ENCODE measurements around the gene GYS2.

The GYS2 gene

GRCh38 chr12:21551841-21552465 is 52.7 kb downstream of the GYS2 start:
- Histone ChIP-seq H3K27ac (ENCODE audit: low read depth, low read length) (no peak overlapping the region), H2AK5ac (ENCODE audit: low read length) (no peak overlapping the region), H3K18ac (ENCODE audit: low read length) (no peak overlapping the region), H3K23ac (ENCODE audit: low read length) (no peak overlapping the region), H3K4me1 (ENCODE audit: control insufficient read depth, low read depth, low read length) (no peaks in the 10 kb centered on the region), H4K5ac (ENCODE audit: low read length) (no peak overlapping the region), H3K79me1 (ENCODE audit: low read length) (no peaks in the 10 kb centered on the region), H3K36me3 (ENCODE audit: control insufficient read depth, insufficient read depth, low read length) (no peaks in the 10 kb centered on the region), H2BK15ac (replicated peaks; ENCODE audit: low read depth) (no peak overlapping the region), H2BK5ac (ENCODE audit: low read length) (no peak overlapping the region), H4K8ac (ENCODE audit: low read depth, low read length) (no peak overlapping the region), H3K9ac (ENCODE audit: low read length) (no peak overlapping the region), H3K4me2 (ENCODE audit: low read length) (no peak overlapping the region), H3K79me2 (ENCODE audit: control insufficient read depth, insufficient read depth, low read length) (no peaks in the 10 kb centered on the region), H2BK120ac (ENCODE audit: low read depth, low read length) (no peak overlapping the region), H3K27me3 (ENCODE audit: insufficient read depth, low read length, poor library complexity) (no peaks in the 10 kb centered on the region), H3K56ac (ENCODE audit: low read length) (no peak overlapping the region), H3K4ac (ENCODE audit: low read depth, low read length) (no peak overlapping the region), H3K4me3 (ENCODE audit: low read length) (no peak overlapping the region)
- no peak for DNase-seq
- WGBS (ENCODE audit: extremely low coverage, insufficient coverage, low lambda C conversion rate), result no CpG with 5 or more reads among the region's 4 CpGs

DNA sequence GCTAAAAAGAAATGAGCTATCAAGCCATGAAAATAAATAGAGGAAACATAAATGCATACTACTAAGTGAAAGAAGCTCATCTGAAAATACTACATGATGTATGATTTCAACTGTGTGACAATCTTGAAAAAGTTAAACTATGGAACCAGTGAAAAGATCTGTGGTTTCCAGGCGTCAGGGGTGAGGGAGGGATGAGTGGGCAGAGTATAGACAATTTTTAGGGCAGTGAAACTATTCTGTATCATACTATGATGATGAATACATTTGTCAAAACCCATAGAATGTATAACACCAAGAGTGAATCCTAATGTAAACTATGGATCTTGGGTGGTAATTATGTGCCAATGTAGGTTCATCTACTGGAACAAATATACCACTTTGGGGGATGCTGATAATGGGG is 57.2 kb downstream of the GYS2 start:
- WGBS (ENCODE audit: extremely low coverage, insufficient coverage, low lambda C conversion rate), result no CpG with 5 or more reads among the region's 1 CpG

GRCh38 chr12:21546716-21547115 is 57.9 kb downstream of the GYS2 start:
- Histone ChIP-seq H2BK5ac (ENCODE audit: low read length) (no peak overlapping the region), H3K79me2 (ENCODE audit: control insufficient read depth, insufficient read depth, low read length) (no peaks in the 10 kb centered on the region), H3K4ac (ENCODE audit: low read depth, low read length) (no peak overlapping the region), H2AK5ac (ENCODE audit: low read length) (no peak overlapping the region), H3K4me3 (ENCODE audit: low read length) (no peak overlapping the region), H3K4me1 (ENCODE audit: control insufficient read depth, low read depth, low read length) (no peaks in the 10 kb centered on the region), H3K23ac (ENCODE audit: low read length) (no peak overlapping the region), H3K27me3 (ENCODE audit: insufficient read depth, low read length, poor library complexity) (no peaks in the 10 kb centered on the region), H3K56ac (ENCODE audit: low read length) (no peak overlapping the region), H2BK15ac (replicated peaks; ENCODE audit: low read depth) (no peak overlapping the region), H3K9ac (ENCODE audit: low read length) (no peak overlapping the region), H2BK120ac (ENCODE audit: low read depth, low read length) (no peak overlapping the region), H3K18ac (ENCODE audit: low read length) (no peak overlapping the region), H3K4me2 (ENCODE audit: low read length) (no peak overlapping the region), H3K27ac (ENCODE audit: low read depth, low read length) (no peak overlapping the region), H3K36me3 (ENCODE audit: control insufficient read depth, insufficient read depth, low read length) (no peaks in the 10 kb centered on the region), H3K79me1 (ENCODE audit: low read length) (no peaks in the 10 kb centered on the region), H4K5ac (ENCODE audit: low read length) (no peak overlapping the region), H4K8ac (ENCODE audit: low read depth, low read length) (no peak overlapping the region)
- peak; percentile 75 for DNase-seq
- no CpG with 5 or more reads among the region's 1 CpG for WGBS (ENCODE audit: extremely low coverage, insufficient coverage, low lambda C conversion rate)

More for the DNA sequence above, 57.2 kb downstream of the GYS2 start:
- DNase-seq, result no peak
- no peak overlapping the region for H3K4ac ChIP-seq (ENCODE audit: low read depth, low read length)
- no peak overlapping the region for H4K8ac ChIP-seq (ENCODE audit: low read depth, low read length)
- H3K23ac ChIP-seq (ENCODE audit: low read length), result no peak overlapping the region
- H3K4me1 ChIP-seq (ENCODE audit: control insufficient read depth, low read depth, low read length), result no peaks in the 10 kb centered on the region
- H3K27ac ChIP-seq (ENCODE audit: low read depth, low read length), result no peak overlapping the region
- H2BK120ac ChIP-seq (ENCODE audit: low read depth, low read length), result no peak overlapping the region
- H2BK5ac ChIP-seq (ENCODE audit: low read length), result no peak overlapping the region
- H4K5ac ChIP-seq (ENCODE audit: low read length), result no peak overlapping the region
- H3K18ac ChIP-seq (ENCODE audit: low read length), result no peak overlapping the region
- H3K9ac ChIP-seq (ENCODE audit: low read length), result no peak overlapping the region
- no peaks in the 10 kb centered on the region for H3K36me3 ChIP-seq (ENCODE audit: control insufficient read depth, insufficient read depth, low read length)
- H3K79me2 ChIP-seq (ENCODE audit: control insufficient read depth, insufficient read depth, low read length), result no peaks in the 10 kb centered on the region
- no peaks in the 10 kb centered on the region for H3K79me1 ChIP-seq (ENCODE audit: low read length)
- no peaks in the 10 kb centered on the region for H3K27me3 ChIP-seq (ENCODE audit: insufficient read depth, low read length, poor library complexity)
- H3K4me2 ChIP-seq (ENCODE audit: low read length), result no peak overlapping the region
- H3K56ac ChIP-seq (ENCODE audit: low read length), result no peak overlapping the region
- H2BK15ac ChIP-seq (replicated peaks; ENCODE audit: low read depth), result no peak overlapping the region
- H3K4me3 ChIP-seq (ENCODE audit: low read length), result no peak overlapping the region
- no peak overlapping the region for H2AK5ac ChIP-seq (ENCODE audit: low read length)

DNA sequence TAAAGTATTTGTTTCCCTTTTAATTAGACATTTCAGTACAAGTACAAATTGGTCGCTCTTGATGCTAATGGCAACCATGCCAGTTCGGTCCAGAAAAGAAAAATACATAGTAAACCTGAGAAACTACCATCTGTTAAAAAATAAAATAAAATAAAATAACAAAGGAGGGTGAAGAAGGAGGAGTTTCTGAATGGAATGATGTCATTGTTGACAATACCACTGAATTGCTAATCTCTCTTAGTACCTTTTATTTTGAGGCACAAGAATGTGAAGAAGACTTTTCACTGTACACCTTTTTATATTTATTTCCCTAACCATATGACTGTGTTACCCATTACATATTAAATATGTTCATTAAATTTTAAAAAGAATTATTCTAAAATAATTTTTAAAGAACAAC is 59.1 kb downstream of the GYS2 start:
- Histone ChIP-seq H2BK5ac (ENCODE audit: low read length) (no peak overlapping the region), H3K79me1 (ENCODE audit: low read length) (no peaks in the 10 kb centered on the region), H3K4me2 (ENCODE audit: low read length) (no peak overlapping the region), H3K27me3 (ENCODE audit: insufficient read depth, low read length, poor library complexity) (no peaks in the 10 kb centered on the region), H2AK5ac (ENCODE audit: low read length) (no peak overlapping the region), H4K8ac (ENCODE audit: low read depth, low read length) (no peak overlapping the region), H3K36me3 (ENCODE audit: control insufficient read depth, insufficient read depth, low read length) (no peaks in the 10 kb centered on the region), H3K18ac (ENCODE audit: low read length) (no peak overlapping the region), H3K4me3 (ENCODE audit: low read length) (no peak overlapping the region), H3K79me2 (ENCODE audit: control insufficient read depth, insufficient read depth, low read length) (no peaks in the 10 kb centered on the region), H2BK15ac (replicated peaks; ENCODE audit: low read depth) (no peak overlapping the region), H3K27ac (ENCODE audit: low read depth, low read length) (no peak overlapping the region), H3K23ac (ENCODE audit: low read length) (no peak overlapping the region), H3K4me1 (ENCODE audit: control insufficient read depth, low read depth, low read length) (no peaks in the 10 kb centered on the region), H3K56ac (ENCODE audit: low read length) (no peak overlapping the region), H3K9ac (ENCODE audit: low read length) (no peak overlapping the region), H3K4ac (ENCODE audit: low read depth, low read length) (no peak overlapping the region), H2BK120ac (ENCODE audit: low read depth, low read length) (no peak overlapping the region), H4K5ac (ENCODE audit: low read length) (no peak overlapping the region)
- WGBS (ENCODE audit: extremely low coverage, insufficient coverage, low lambda C conversion rate), result no CpG with 5 or more reads among the region's 2 CpGs
- no peak for DNase-seq

DNA sequence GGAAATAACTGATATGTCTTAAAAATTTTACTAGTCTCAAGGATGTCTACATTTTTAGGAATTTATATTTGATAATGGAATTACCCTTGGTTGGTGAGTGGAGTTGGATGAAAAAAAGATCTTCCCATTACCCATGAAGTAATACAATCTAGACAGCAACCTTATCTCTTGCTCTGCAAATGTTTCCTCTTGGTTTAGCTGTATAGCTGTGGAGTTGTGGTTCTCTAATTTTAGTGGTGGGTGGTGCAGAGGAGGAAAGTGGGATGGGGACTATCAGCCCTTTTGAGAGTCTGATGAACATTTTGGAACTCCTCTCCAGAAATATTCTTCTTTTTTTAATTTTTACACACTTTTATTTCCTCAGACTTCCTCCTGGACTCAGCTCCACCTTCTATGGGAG is 61.5 kb downstream of the GYS2 start:
- no peak overlapping the region for H4K8ac ChIP-seq (ENCODE audit: low read depth, low read length)
- no peak overlapping the region for H2BK120ac ChIP-seq (ENCODE audit: low read depth, low read length)
- no peak overlapping the region for H2BK5ac ChIP-seq (ENCODE audit: low read length)
- no peak for DNase-seq
- H4K5ac ChIP-seq (ENCODE audit: low read length), result no peak overlapping the region
- no peak overlapping the region for H3K4me2 ChIP-seq (ENCODE audit: low read length)
- no peaks in the 10 kb centered on the region for H3K27me3 ChIP-seq (ENCODE audit: insufficient read depth, low read length, poor library complexity)
- H3K4me1 ChIP-seq (ENCODE audit: control insufficient read depth, low read depth, low read length), result no peaks in the 10 kb centered on the region
- H3K56ac ChIP-seq (ENCODE audit: low read length), result no peak overlapping the region
- H3K18ac ChIP-seq (ENCODE audit: low read length), result no peak overlapping the region
- H3K27ac ChIP-seq (ENCODE audit: low read depth, low read length), result no peak overlapping the region
- no peaks in the 10 kb centered on the region for H3K36me3 ChIP-seq (ENCODE audit: control insufficient read depth, insufficient read depth, low read length)
- no peak overlapping the region for H3K4ac ChIP-seq (ENCODE audit: low read depth, low read length)
- H3K4me3 ChIP-seq (ENCODE audit: low read length), result no peak overlapping the region
- H2BK15ac ChIP-seq (replicated peaks; ENCODE audit: low read depth), result no peak overlapping the region
- H3K79me1 ChIP-seq (ENCODE audit: low read length), result no peaks in the 10 kb centered on the region
- H2AK5ac ChIP-seq (ENCODE audit: low read length), result no peak overlapping the region
- no peak overlapping the region for H3K23ac ChIP-seq (ENCODE audit: low read length)
- no peaks in the 10 kb centered on the region for H3K79me2 ChIP-seq (ENCODE audit: control insufficient read depth, insufficient read depth, low read length)
- no peak overlapping the region for H3K9ac ChIP-seq (ENCODE audit: low read length)

GRCh38 chr12:21542403-21542802 is 62.2 kb downstream of the GYS2 start:
- H3K4me3 ChIP-seq (ENCODE audit: low read length), result no peak overlapping the region
- H3K79me1 ChIP-seq (ENCODE audit: low read length), result no peaks in the 10 kb centered on the region
- DNase-seq, result no peak
- WGBS (ENCODE audit: extremely low coverage, insufficient coverage, low lambda C conversion rate), result no CpG with 5 or more reads among the region's 5 CpGs
- H3K79me2 ChIP-seq (ENCODE audit: control insufficient read depth, insufficient read depth, low read length), result no peaks in the 10 kb centered on the region
- H2AK5ac ChIP-seq (ENCODE audit: low read length), result no peak overlapping the region
- no peak overlapping the region for H3K18ac ChIP-seq (ENCODE audit: low read length)
- no peak overlapping the region for H3K27ac ChIP-seq (ENCODE audit: low read depth, low read length)
- no peak overlapping the region for H3K56ac ChIP-seq (ENCODE audit: low read length)
- no peaks in the 10 kb centered on the region for H3K36me3 ChIP-seq (ENCODE audit: control insufficient read depth, insufficient read depth, low read length)
- H3K4me1 ChIP-seq (ENCODE audit: control insufficient read depth, low read depth, low read length), result no peaks in the 10 kb centered on the region
- no peak overlapping the region for H2BK5ac ChIP-seq (ENCODE audit: low read length)
- no peak overlapping the region for H3K9ac ChIP-seq (ENCODE audit: low read length)
- H3K4me2 ChIP-seq (ENCODE audit: low read length), result no peak overlapping the region
- H4K8ac ChIP-seq (ENCODE audit: low read depth, low read length), result no peak overlapping the region
- H2BK120ac ChIP-seq (ENCODE audit: low read depth, low read length), result no peak overlapping the region
- H3K27me3 ChIP-seq (ENCODE audit: insufficient read depth, low read length, poor library complexity), result no peaks in the 10 kb centered on the region
- no peak overlapping the region for H2BK15ac ChIP-seq (replicated peaks; ENCODE audit: low read depth)
- H4K5ac ChIP-seq (ENCODE audit: low read length), result no peak overlapping the region
- no peak overlapping the region for H3K23ac ChIP-seq (ENCODE audit: low read length)
- no peak overlapping the region for H3K4ac ChIP-seq (ENCODE audit: low read depth, low read length)

All from mesendoderm (in vitro differentiated cells).